Activated T-helper 1 cell treated with anti-CD3 and anti-CD28 coated beads, Interleukin-12 subunit alpha, Interleukin-12 subunit beta, Interleukin-2, Interleukin-4 antibody, amounts not matched to agents 30 ng/mL and 10 ng/mL and 1 ng/mL, durations not matched to agents 14 hours and 24 hours and 36 hours (primary cell): ENCODE data around the gene SLC35G2. TPM values are rescaled to one million over a fixed set of nuclear protein-coding genes. Genes with fewer than 3 reads are reported as not detected.

Experiments
- DNase-seq: peaks from one replicate; pipeline ENCODE4 v3.0.0; 2021; ENCODE audit warnings: low spot score
- H3K27ac Mint-ChIP-seq: one replicate; pipeline ENCODE4 v1.8.0; 2021; ENCODE audit warnings: mild to moderate bottlenecking, mixed read lengths
- H3K27me3 Mint-ChIP-seq: one replicate; pipeline ENCODE4 v1.8.0; 2022; ENCODE audit warnings: mild to moderate bottlenecking, moderate library complexity, mixed read lengths; ENCODE audit not compliant: insufficient read depth
- H3K36me3 Mint-ChIP-seq: one replicate; pipeline ENCODE4 v1.8.0; 2021; ENCODE audit warnings: low read depth, mixed read lengths
- H3K4me1 Mint-ChIP-seq: one replicate; pipeline ENCODE4 v1.8.0; 2021; ENCODE audit warnings: low read depth, mixed read lengths
- H3K4me3 Mint-ChIP-seq: one replicate; pipeline ENCODE4 v1.8.0; 2021; ENCODE audit warnings: mild to moderate bottlenecking, moderate library complexity, mixed read lengths
- H3K9me3 Mint-ChIP-seq: one replicate; pipeline ENCODE4 v1.8.0; 2021; ENCODE audit warnings: mixed read lengths
- intact Hi-C: fragments of 100-400 bp; cut with micrococcal nuclease; formaldehyde crosslinking; loops from one replicate; pipeline ENCODE4 v1.15.1; 2024
- total RNA-seq: library from RNA; stranded (reverse); gene quantifications from 2 replicates; pipeline ENCODE4 v1.2.3, GENCODE V29; 2022

Gene SLC35G2
- total RNA-seq, 1 donor from 2014 or later = 3.0 TPM

DNA sequence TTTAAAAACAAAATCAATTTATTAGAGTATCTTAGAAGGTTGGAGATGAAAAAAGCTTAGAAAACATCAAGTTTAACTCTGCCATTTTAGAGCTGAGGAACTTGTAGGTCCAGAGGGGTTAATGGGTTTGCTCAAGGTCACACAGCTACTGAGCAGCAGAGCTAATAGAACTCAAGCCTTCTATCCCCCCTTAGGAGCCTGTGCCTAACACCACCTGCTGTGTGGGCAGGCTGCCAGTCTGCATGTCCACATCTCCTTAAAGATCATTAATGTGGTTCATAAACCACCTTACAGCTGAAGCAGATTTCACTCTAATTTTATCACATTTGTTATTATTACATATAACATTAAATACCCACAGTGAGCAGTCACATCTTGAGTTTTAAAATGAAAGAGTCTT is 14.1 kb upstream of the SLC35G2 start:
- Mint-ChIP-seq H3K27me3 (peaks cover 18% of the 10 kb centered on the region), H3K36me3 (no peaks in the 10 kb centered on the region)

GRCh38 chr3:136805795-136806194 is 13.1 kb upstream of the SLC35G2 start:
- H3K4me3 Mint-ChIP-seq = no peak overlapping the region
- H3K4me1 Mint-ChIP-seq = no peaks in the 10 kb centered on the region
- no peak for DNase-seq
- H3K27ac Mint-ChIP-seq = no peak overlapping the region
- H3K36me3 Mint-ChIP-seq = no peaks in the 10 kb centered on the region
- H3K9me3 Mint-ChIP-seq = no peaks in the 10 kb centered on the region
- intact Hi-C loops = no loop called here
- H3K27me3 Mint-ChIP-seq = peaks cover 15% of the 10 kb centered on the region

More for the DNA sequence above, 14.1 kb upstream of the SLC35G2 start:
- Mint-ChIP-seq H3K9me3 (no peaks in the 10 kb centered on the region), H3K4me3 (no peak overlapping the region), H3K27ac (no peak overlapping the region), H3K4me1 (no peaks in the 10 kb centered on the region)
- DNase-seq = no peak
- intact Hi-C loops = no loop called here

GRCh38 chr3:136811701-136812100 is 7.2 kb upstream of the SLC35G2 start:
- Mint-ChIP-seq H3K27me3 (peaks cover 12% of the 10 kb centered on the region), H3K4me3 (no peak overlapping the region), H3K36me3 (no peaks in the 10 kb centered on the region), H3K4me1 (no peaks in the 10 kb centered on the region), H3K9me3 (no peaks in the 10 kb centered on the region), H3K27ac (no peak overlapping the region)
- no peak for DNase-seq
- intact Hi-C loops = no loop called here

DNA sequence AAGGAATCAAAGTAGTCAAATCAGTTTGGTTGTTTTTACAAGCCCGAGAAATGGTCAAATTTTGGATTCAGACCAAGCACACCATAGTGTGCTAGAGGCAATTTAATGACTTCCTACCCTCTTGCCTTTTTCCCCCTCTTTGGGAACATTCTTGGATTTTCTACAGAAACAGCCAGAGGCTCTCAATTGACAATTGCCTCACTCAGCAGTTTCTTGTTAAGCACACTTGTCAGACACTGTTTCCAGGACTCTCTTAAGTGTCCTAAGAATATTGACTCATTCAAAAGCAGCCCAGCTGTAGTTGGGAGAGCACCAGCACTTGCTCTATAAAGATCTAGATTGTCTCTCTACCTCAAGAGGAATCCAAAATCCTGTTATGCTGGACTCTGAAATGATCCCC is 1.5 kb upstream of the SLC35G2 start:
- no peak for DNase-seq
- H3K4me3 Mint-ChIP-seq = peak overlapping the region; percentile 86
- peaks cover 5% of the 10 kb centered on the region for H3K36me3 Mint-ChIP-seq
- peaks cover under 1% of the 10 kb centered on the region for H3K9me3 Mint-ChIP-seq
- H3K27ac Mint-ChIP-seq = no peak overlapping the region
- peaks cover 50% of the 10 kb centered on the region for H3K27me3 Mint-ChIP-seq
- intact Hi-C loops = loop anchor here (5.0 kb wide), 2 partner anchors 100 to 115 kb away; no protein-coding TSS in a partner anchor
- H3K4me1 Mint-ChIP-seq = peaks cover 27% of the 10 kb centered on the region

DNA sequence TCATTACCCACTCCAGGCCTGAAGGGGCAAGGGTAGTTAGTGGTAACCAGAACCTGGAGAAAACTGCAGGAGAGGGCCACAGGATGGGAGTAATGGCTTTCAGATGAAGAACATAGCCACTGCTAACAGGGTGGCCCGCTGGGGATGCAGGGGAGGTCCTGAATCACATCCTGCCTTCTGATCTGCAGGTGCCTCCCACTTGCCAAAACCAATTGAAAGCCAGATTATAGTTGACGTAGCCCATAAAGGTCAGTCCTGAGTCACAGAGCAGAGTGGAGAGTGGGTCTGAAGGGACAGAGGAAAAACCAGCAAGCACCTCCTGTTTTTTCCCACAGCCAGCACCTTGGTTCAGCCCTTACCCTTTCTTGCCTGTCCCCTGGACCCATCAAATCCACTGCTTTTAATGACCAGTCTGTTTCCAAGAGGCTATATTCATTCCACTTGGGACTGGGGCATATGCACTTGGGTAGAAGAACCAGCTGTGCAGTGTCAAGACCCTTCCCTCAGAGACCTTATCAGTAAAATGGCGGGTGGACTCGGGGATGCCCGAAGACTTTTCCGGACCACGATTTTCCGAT is 646 bp upstream of the SLC35G2 start:
- Mint-ChIP-seq H3K4me3 (peak overlapping the region; percentile 86), H3K27ac (peak overlapping the region; percentile 74), H3K27me3 (peaks cover 56% of the 10 kb centered on the region), H3K9me3 (peaks cover 5% of the 10 kb centered on the region), H3K36me3 (peaks cover 7% of the 10 kb centered on the region), H3K4me1 (peaks cover 27% of the 10 kb centered on the region)
- intact Hi-C loops = loop anchor here (1.0 to 5.0 kb wide), 6 partner anchors 44 to 621 kb away; partner anchors contain the start of genes MSL2 and NCK1
- DNase-seq = no peak

- no peak for DNase-seq
- peak overlapping the region; percentile 74 for H3K27ac Mint-ChIP-seq
- H3K27me3 Mint-ChIP-seq = peaks cover 57% of the 10 kb centered on the region
- H3K4me1 Mint-ChIP-seq = peaks cover 27% of the 10 kb centered on the region
- H3K4me3 Mint-ChIP-seq = peak overlapping the region; percentile 86
- intact Hi-C loops = loop anchor here (2.0 to 5.0 kb wide), 3 partner anchors 98 to 623 kb away; partner anchors contain the start of gene MSL2
- H3K9me3 Mint-ChIP-seq = peaks cover 9% of the 10 kb centered on the region
- H3K36me3 Mint-ChIP-seq = peaks cover 7% of the 10 kb centered on the region
Observed at GRCh38 chr3:136819392-136819730, 435 bp downstream of the SLC35G2 start.

DNA sequence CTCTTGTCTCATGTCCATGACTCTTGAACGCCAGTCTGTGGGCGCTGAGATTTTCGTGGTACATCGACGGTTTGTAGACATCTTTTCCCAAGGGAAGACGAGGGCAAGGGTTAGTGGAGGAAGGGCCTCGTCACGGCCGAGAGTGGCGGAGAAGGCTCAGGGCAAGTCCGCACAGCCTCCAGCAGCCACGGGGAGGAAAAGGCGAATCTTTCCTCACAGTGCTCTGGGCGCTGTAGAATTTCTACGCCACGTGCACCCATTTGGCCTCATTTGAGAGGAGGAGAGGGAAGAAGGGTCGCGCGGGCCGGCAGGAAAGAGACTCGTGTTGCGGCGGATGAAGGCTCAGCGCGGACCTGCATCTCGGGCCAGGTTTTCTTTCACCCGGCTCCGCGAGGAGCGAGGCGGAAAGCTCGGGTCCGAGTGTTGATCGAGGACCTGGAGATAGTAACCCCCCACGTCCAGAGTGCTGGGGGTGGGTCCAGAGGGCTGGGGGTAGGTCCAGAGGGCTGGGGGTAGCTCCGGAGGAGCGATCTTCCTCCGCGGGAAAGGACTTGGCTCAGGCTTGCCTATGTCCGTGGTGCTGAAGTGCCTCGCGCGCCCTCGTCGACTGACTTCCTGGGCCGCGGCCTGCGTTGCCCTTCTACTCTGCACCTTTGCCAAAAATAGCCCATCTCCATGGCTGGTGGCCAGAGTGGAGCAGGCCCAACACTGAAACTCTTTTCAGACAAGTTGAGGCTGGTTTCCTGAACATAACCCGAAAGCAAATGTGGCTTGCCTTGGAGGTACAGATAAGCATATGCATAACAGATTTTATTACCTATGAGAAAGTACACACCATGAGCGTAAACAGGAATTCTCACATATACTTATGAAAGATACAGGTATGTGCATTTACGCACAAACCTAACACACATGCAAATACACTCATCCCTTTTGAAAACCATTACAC is 1.1 kb downstream of the SLC35G2 start:
- H3K36me3 Mint-ChIP-seq = peaks cover 7% of the 10 kb centered on the region
- peaks cover 9% of the 10 kb centered on the region for H3K9me3 Mint-ChIP-seq
- DNase-seq = peak; percentile 10
- H3K27ac Mint-ChIP-seq = peak overlapping the region; percentile 74
- peak overlapping the region; percentile 86 for H3K4me3 Mint-ChIP-seq
- H3K27me3 Mint-ChIP-seq = peaks cover 54% of the 10 kb centered on the region
- intact Hi-C loops = loop anchor here (2.0 to 5.0 kb wide), 3 partner anchors 97 to 623 kb away; partner anchors contain the start of gene MSL2
- peaks cover 27% of the 10 kb centered on the region for H3K4me1 Mint-ChIP-seq

- no peak for DNase-seq
- no peaks in the 10 kb centered on the region for H3K4me1 Mint-ChIP-seq
- intact Hi-C loops = no loop called here
- H3K9me3 Mint-ChIP-seq = peaks cover 9% of the 10 kb centered on the region
- H3K27ac Mint-ChIP-seq = no peak overlapping the region
- peaks cover 3% of the 10 kb centered on the region for H3K27me3 Mint-ChIP-seq
- no peak overlapping the region for H3K4me3 Mint-ChIP-seq
- no peaks in the 10 kb centered on the region for H3K36me3 Mint-ChIP-seq
Observed at GRCh38 chr3:136831461-136831860, 12.5 kb downstream of the SLC35G2 start.

DNA sequence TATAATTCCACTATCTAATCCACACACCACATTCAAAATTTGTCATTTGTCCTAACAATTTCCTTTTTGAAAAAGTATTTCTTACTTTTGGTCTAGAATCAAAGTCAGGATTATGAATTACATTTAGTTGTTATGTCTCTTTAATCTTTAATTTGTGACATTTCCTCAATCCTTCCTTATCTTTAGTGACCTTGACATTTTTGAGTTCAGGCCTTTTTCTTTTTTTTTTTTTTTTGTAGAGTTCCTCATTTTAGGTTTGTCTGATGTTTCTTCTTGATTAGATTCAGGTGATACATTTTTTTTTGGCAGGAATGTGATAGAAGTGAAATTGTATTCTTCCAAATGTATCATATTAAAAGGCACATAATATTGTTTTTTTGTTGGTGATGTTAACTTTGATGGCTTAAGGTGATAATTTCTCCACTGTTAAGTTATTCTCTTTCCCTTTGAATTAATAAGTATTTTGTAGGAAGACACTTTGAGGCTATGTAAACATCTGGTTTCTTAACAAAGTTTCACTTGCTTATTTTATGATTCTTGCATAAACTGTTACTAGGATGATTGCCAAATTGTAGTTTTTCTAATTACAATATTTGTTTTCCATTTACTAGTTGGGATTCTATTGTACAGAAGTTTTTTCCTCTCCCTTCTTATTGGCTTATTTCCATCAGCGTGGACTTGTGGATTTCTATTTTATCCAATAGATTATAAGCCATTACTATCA is 16.3 kb downstream of the SLC35G2 start:
- H3K27ac Mint-ChIP-seq = no peak overlapping the region
- intact Hi-C loops = no loop called here
- no peak for DNase-seq
- no peaks in the 10 kb centered on the region for H3K9me3 Mint-ChIP-seq
- H3K4me3 Mint-ChIP-seq = no peak overlapping the region
- no peaks in the 10 kb centered on the region for H3K27me3 Mint-ChIP-seq
- peaks cover 21% of the 10 kb centered on the region for H3K4me1 Mint-ChIP-seq
- peaks cover 6% of the 10 kb centered on the region for H3K36me3 Mint-ChIP-seq

DNA sequence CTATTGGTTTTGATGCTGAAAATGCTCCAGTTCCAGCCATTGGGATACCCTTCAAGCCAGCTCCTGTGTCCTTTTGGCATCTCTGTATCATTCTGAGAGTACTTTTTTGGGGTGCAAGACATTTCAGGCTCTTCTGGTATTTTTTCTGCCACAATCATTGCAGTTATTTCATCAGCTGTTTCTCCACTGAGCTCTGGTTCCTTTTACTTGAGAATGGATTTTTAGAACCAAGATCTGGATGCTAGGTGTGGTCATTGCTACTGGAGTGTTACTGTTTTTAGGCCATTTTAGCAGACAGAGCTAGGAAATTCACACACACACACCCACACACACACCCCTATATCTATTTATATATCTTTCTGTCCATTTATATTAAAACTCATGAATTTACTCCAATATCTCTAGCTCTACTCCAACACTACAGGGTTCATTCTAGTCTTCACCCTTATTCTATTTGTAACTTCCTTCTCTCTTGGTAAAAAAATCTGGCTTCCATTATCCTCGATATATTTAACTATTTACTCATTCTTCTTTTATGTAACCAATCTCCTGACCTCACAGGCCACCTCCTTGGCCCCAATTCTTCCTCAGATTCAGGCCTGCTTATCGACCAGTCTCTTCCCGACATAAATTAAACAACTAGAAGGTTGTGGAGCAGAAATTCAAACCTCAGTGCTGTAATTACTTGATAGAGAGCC is 17.0 kb downstream of the SLC35G2 start:
- no peak for DNase-seq
- Mint-ChIP-seq H3K27ac (no peak overlapping the region), H3K27me3 (no peaks in the 10 kb centered on the region), H3K9me3 (no peaks in the 10 kb centered on the region), H3K4me3 (no peak overlapping the region), H3K36me3 (peaks cover 8% of the 10 kb centered on the region), H3K4me1 (peaks cover 21% of the 10 kb centered on the region)
- intact Hi-C loops = no loop called here

- intact Hi-C loops = no loop called here
- Mint-ChIP-seq H3K9me3 (no peaks in the 10 kb centered on the region), H3K27ac (no peak overlapping the region), H3K4me1 (peaks cover 21% of the 10 kb centered on the region), H3K4me3 (no peak overlapping the region), H3K36me3 (peaks cover 8% of the 10 kb centered on the region), H3K27me3 (no peaks in the 10 kb centered on the region)
- no peak for DNase-seq
Observed at GRCh38 chr3:136836511-136837156, 17.7 kb downstream of the SLC35G2 start.
